ENCODE measurements around the gene RAVER2.

RAVER2 gene

GRCh38 chr1:64877151-64877550 is 132.3 kb downstream of the RAVER2 start:
- DNase-seq: no peak

DNA sequence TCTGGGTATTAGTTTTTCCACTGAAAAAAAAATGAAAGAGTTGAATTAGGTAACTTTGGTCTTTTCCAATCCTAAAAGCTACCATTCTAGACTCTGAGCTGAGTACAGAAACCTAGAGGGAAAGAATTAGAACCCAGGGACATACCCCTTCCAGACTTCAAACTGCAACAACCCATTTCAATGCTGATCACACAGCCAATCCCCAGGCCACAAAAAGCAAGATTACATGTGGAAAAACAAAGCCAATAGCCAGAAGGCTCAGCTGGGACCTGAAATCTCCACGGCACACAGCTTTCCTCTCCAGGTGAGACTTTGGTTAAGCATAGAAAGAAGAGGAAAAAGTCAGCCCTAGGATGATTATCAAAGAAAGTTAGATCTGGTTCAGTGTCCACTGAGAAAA is 132.7 kb downstream of the RAVER2 start:
- DNase-seq: no peak

DNA sequence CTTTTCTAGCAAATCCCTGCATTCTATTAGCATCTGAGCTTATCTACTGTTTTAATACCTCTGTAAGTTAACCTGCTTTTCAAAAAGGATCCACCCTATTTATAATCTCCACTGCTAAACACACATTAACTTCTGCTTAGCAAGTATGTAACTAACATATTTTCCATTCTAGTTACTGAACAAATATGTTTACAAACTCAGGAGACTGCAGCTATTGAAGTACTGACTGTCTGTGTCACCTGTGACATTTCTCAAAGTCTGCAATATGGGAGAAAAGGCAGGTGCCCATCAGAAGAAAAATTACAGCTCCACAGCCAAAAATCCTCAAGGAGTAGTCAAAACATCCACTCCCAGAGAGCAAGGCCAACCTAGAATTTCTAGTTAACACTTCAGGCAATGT is 133.2 kb downstream of the RAVER2 start:
- DNase-seq: no peak

- no peak for DNase-seq
These were observed 134.2 kb downstream of the RAVER2 start for GRCh38 chr1:64878931-64879611.

GRCh38 chr1:64880449-64880848 is 135.6 kb downstream of the RAVER2 start:
- DNase-seq: no peak

GRCh38 chr1:64881281-64881680 is 136.4 kb downstream of the RAVER2 start:
- no peak for DNase-seq

All from nucleus accumbens (tissue), 56 donors.